Measurements from ENCODE around the gene TAF3. TPM values are rescaled to one million over a fixed set of nuclear protein-coding genes. Genes with fewer than 3 reads are reported as not detected.
A peak's percentile ranks its signal among the peaks of the same experiment; 100 is the strongest.

TAF3 gene
- total and polyA plus RNA-seq, 12 donors: 3.6 to 14.9 (median 11.0) TPM

GRCh38 chr10:8043569-8044306, 225.4 kb downstream of the TAF3 start:
- DNase-seq: no peak
- no peak for TF ChIP-seq CTCF (IDR thresholded peaks at IDR 0.05)
- no peak overlapping the region for H3K27ac ChIP-seq
- H3K27me3 ChIP-seq: peaks cover 61 to 100% (median 99%) of the 10 kb centered on the region in 7 donors
- no peaks in the 10 kb centered on the region for H3K36me3 ChIP-seq
- no peaks in the 10 kb centered on the region for H3K9me3 ChIP-seq
- peaks cover 0 to 39% (median 14%) of the 10 kb centered on the region in 9 donors for H3K4me1 ChIP-seq
- 5 to 8% methylated on average over 28 to 31 of the region's 31 CpGs for WGBS, 2 donors
- no peak overlapping the region for H3K4me3 ChIP-seq
- no peak for ATAC-seq
- intact Hi-C loops (cut with DNase I): loop anchor here in 1 of 10 donors (10.0 kb wide), 1 partner anchor 431 kb away; no protein-coding TSS in a partner anchor

DNA sequence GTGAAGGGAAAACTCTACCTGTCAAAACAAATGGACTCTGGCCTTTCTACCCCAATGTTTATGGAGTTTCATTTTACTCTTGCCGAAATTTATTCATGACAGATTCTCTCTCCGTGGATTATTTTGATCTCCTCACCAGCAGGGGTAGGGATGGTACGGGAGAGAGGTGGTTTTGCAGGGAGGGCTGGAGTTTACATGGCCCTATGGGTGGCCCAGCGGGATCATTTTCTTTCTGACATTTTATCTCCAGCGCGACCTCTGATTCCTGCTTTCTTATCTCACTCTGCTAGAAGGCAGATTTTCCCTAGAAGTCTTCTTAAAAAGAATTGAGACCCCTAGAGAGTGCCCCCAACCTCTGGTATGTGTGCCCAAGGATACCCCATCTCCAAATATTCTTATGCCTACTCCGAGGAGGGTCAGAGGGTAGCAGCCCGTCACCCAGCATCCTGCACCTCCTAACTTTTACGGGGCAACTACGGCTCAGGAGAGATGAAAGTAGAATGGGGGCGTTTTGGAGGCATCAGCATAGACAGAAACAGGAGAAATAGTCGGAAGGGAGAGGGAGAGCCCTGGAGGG, 226.1 kb downstream of the TAF3 start:
- H3K9me3 ChIP-seq: no peaks in the 10 kb centered on the region
- no peak overlapping the region for H3K4me3 ChIP-seq
- intact Hi-C loops (cut with DNase I): loop anchor here in 1 of 10 donors (10.0 kb wide), 1 partner anchor 430 kb away; no protein-coding TSS in a partner anchor
- H3K27me3 ChIP-seq: peaks cover 63 to 100% (median 99%) of the 10 kb centered on the region in 7 donors
- DNase-seq (no peak), ATAC-seq (no peak)
- H3K27ac ChIP-seq: no peak overlapping the region
- WGBS, 2 donors: 9 to 12% methylated on average over 12 of the region's 12 CpGs
- peaks cover 0 to 46% (median 20%) of the 10 kb centered on the region in 9 donors for H3K4me1 ChIP-seq
- TF ChIP-seq CTCF (IDR thresholded peaks at IDR 0.05): no peak
- H3K36me3 ChIP-seq: no peaks in the 10 kb centered on the region

DNA sequence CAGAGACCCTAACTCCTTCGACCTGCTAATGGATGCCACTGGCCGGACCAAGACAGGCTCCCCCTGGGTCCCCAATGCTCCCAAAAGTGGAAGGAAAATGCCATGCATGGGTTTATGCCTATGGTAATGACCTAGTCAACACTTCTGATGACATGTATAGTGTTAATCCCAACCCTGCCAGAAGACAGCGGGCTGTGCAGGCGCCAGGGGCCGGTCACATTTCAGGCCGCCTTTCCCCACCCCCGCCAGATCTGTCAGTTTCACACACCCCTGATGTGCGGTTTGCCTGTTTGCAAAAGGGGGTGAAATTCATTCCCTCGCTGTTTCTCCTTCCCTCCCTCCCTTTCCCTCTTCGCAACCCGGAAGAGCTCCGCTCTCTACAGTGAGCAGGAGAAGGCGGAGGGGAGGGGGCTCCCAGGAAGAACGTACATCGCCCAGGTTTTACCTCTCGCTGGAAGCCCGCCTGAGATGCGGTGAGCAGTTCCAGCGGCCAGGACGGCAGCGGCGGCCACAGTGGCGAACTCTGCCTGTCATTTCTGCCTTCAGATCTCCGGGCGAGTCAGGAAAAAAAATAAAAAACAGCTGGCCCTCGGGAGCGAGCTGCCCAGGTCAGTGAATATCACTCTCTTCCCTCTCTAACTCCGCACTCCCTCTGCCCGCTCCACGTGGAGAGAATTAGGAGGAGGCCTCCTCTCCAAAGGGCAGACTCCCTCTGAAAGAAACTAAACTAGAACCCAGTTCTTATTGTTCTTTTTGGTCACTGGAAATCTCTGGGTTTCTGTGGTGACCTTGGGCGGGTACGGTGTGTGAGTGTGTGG, 226.8 kb downstream of the TAF3 start:
- Histone ChIP-seq H3K27me3 (peaks cover 67 to 100% (median 99%) of the 10 kb centered on the region in 7 donors), H3K4me1 (peaks cover 5 to 53% (median 26%) of the 10 kb centered on the region in 9 donors), H3K9me3 (no peaks in the 10 kb centered on the region), H3K27ac (no peak overlapping the region), H3K4me3 (peak overlapping the region in 9 of 10 donors; percentile 8 to 44 (median 33)), H3K36me3 (no peaks in the 10 kb centered on the region)
- ATAC-seq: peak in 2 of 8 donors; percentile 10 to 39
- DNase-seq: no peak
- intact Hi-C loops (cut with DNase I): loop anchor here in 1 of 10 donors (10.0 kb wide), 1 partner anchor 430 kb away; no protein-coding TSS in a partner anchor
- 1 to 3% methylated on average over 30 to 32 of the region's 32 CpGs for WGBS, 2 donors
- TF ChIP-seq CTCF (IDR thresholded peaks at IDR 0.05): no peak

All from heart right ventricle (tissue), 16 donors.